ENCODE measurements around the gene DPY19L3. TPM values are rescaled to one million over a fixed set of nuclear protein-coding genes. Genes with fewer than 3 reads are reported as not detected.

DPY19L3 gene
- polyA plus RNA-seq, 1 donor = 36.8 TPM

DNA sequence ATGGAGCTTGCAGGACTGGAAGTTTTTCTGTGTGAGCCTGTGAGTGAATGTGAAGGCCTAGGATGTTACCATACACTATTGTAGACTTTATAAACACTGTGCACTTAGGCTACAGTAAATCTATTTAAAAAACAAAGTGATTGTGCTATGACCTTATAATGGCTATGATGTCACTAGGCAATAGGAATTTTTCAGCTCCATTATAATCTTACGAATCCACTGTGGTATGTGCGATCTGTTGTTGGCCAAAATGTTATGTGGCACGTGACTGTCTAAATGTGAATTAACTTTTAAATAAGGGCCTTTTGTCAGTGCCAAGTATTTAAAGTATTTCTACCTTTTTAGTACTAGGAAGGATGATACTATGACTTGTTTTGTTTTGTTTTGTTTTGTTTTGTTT lies 54.9 kb downstream of the DPY19L3 start:
- no peaks in the 10 kb centered on the region for H3K4me1 ChIP-seq (ENCODE audit: control insufficient read depth, insufficient read depth, low read length)
- no peak overlapping the region for H3K27ac ChIP-seq (ENCODE audit: low read length)
- H3K27me3 ChIP-seq (ENCODE audit: control insufficient read depth, insufficient read depth, low read length) = no peaks in the 10 kb centered on the region
- no peak overlapping the region for H3K4me3 ChIP-seq (ENCODE audit: low read length)
- DNase-seq = no peak
- peaks cover 33% of the 10 kb centered on the region for H3K36me3 ChIP-seq (ENCODE audit: control insufficient read depth, insufficient read depth, low read length)
- no peaks in the 10 kb centered on the region for H3K9me3 ChIP-seq (ENCODE audit: control insufficient read depth, low read depth, low read length)
- no CpG with 5 or more reads among the region's 3 CpGs for WGBS (ENCODE audit: insufficient coverage, low lambda C conversion rate)

DNA sequence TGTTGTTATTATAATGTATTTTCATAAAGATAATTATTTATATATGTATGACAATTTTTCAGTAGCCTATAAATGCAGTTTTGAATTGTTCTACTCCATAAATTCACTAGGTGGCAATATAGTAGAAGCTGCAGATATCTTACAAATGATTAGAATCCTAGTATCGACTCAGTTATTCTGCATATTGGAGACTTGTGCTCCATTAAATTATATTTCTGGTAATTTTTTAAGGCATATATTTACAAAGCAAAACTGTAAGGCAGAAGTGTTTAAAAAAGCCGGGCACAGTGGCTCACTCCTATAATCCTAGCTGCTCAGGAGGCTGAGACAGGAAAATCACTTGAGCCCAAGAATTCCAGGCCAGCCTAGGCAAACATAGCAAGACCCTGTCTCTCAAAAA lies 58.7 kb downstream of the DPY19L3 start:
- no peak for DNase-seq

DNA sequence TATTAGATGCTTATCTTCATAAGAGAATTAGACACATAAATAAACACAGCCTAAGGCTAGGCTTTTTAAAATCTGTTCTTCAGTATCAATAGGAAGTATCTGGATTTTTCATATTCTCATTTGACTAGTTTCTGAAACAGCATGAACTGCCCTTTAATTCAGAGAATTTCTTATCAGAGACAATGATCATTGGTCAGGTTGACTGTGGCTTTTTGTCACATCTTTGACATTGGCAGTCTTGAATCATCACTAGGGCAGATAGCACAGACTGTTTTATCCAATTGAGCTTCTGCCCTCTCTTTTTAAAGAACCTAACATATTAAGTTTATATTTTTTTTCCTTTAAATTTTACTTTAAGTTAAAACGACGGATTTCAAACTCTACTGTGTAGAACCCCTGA lies 59.6 kb downstream of the DPY19L3 start:
- Histone ChIP-seq H3K4me1 (ENCODE audit: control insufficient read depth, insufficient read depth, low read length) (no peaks in the 10 kb centered on the region), H3K27ac (ENCODE audit: low read length) (no peak overlapping the region), H3K9me3 (ENCODE audit: control insufficient read depth, low read depth, low read length) (no peaks in the 10 kb centered on the region), H3K4me3 (ENCODE audit: low read length) (no peak overlapping the region), H3K27me3 (ENCODE audit: control insufficient read depth, insufficient read depth, low read length) (no peaks in the 10 kb centered on the region), H3K36me3 (ENCODE audit: control insufficient read depth, insufficient read depth, low read length) (peaks cover 30% of the 10 kb centered on the region)
- DNase-seq = no peak
- no CpG with 5 or more reads among the region's 2 CpGs for WGBS (ENCODE audit: insufficient coverage, low lambda C conversion rate)

More for the DNA sequence above, 58.7 kb downstream of the DPY19L3 start:
- Histone ChIP-seq H3K27ac (ENCODE audit: low read length) (no peak overlapping the region), H3K36me3 (ENCODE audit: control insufficient read depth, insufficient read depth, low read length) (peaks cover 24% of the 10 kb centered on the region), H3K9me3 (ENCODE audit: control insufficient read depth, low read depth, low read length) (no peaks in the 10 kb centered on the region), H3K4me3 (ENCODE audit: low read length) (no peak overlapping the region), H3K27me3 (ENCODE audit: control insufficient read depth, insufficient read depth, low read length) (no peaks in the 10 kb centered on the region), H3K4me1 (ENCODE audit: control insufficient read depth, insufficient read depth, low read length) (no peaks in the 10 kb centered on the region)
- no CpG with 5 or more reads among the region's 2 CpGs for WGBS (ENCODE audit: insufficient coverage, low lambda C conversion rate)

DNA sequence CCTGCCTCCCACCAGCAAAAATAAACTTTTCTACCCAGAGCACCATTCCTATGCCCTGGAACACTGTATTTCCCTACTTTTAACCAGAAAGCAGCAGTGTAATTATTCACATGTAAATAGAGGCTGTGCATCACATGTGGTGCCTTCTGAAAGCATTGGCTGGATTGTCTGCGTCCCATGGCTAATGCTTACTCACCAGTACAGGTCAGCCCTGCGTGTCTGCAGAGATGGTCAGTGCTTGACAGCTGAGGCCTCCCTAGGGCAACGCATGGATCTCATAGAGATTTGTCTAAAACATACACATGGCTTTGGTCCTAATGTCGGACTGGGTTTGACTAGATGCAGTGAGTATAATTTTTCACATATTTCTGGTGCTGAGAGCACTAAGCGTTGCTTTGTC lies 64.2 kb downstream of the DPY19L3 start:
- Histone ChIP-seq H3K27me3 (ENCODE audit: control insufficient read depth, insufficient read depth, low read length) (no peaks in the 10 kb centered on the region), H3K27ac (ENCODE audit: low read length) (no peak overlapping the region), H3K36me3 (ENCODE audit: control insufficient read depth, insufficient read depth, low read length) (peaks cover 37% of the 10 kb centered on the region), H3K9me3 (ENCODE audit: control insufficient read depth, low read depth, low read length) (no peaks in the 10 kb centered on the region), H3K4me3 (ENCODE audit: low read length) (no peak overlapping the region), H3K4me1 (ENCODE audit: control insufficient read depth, insufficient read depth, low read length) (no peaks in the 10 kb centered on the region)
- no CpG with 5 or more reads among the region's 5 CpGs for WGBS (ENCODE audit: insufficient coverage, low lambda C conversion rate)
- no peak for DNase-seq

DNA sequence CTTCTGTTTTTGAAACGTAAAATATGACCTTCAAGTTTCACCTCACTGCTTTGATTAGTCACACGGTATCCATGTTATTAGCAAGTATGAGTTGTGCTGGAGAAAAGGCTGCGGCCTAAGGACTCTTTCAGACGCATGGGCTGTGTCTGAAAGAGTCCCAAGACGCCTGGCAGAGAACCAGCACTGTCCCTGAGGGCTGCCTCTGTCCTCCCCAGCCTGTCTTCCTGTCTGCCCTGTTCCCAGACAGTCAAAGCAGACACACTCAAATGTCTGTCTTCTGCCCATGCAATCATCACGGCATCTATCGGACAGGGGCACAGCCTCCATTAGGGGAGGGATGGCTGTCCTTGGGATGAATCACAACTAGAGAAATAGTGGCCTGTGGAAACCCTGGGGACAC lies 65.5 kb downstream of the DPY19L3 start:
- H3K36me3 ChIP-seq (ENCODE audit: control insufficient read depth, insufficient read depth, low read length) = peaks cover 43% of the 10 kb centered on the region
- H3K27me3 ChIP-seq (ENCODE audit: control insufficient read depth, insufficient read depth, low read length) = no peaks in the 10 kb centered on the region
- no peaks in the 10 kb centered on the region for H3K9me3 ChIP-seq (ENCODE audit: control insufficient read depth, low read depth, low read length)
- H3K4me3 ChIP-seq (ENCODE audit: low read length) = no peak overlapping the region
- DNase-seq = no peak
- no peak overlapping the region for H3K27ac ChIP-seq (ENCODE audit: low read length)
- H3K4me1 ChIP-seq (ENCODE audit: control insufficient read depth, insufficient read depth, low read length) = no peaks in the 10 kb centered on the region
- WGBS (ENCODE audit: insufficient coverage, low lambda C conversion rate) = no CpG with 5 or more reads among the region's 7 CpGs

DNA sequence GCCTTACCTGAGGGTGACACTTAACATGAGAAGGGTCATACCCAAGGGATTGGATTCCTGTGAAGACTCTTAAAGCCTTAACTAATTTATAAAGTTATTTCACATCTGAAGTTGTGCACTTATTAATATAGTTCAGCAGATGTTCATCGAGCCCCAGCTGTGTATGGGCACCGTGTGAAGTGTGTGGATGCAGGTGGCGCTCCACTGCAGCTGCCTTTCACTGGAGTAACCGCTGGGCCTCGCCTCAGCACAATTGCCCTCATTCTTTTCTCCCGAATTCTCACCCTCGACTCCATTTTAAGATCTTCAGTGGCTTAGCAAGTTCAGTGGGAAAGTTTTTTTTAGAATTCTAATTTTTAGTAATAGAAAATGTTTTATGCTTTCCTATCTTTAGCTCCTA lies 66.2 kb downstream of the DPY19L3 start:
- Histone ChIP-seq H3K4me3 (ENCODE audit: low read length) (no peak overlapping the region), H3K36me3 (ENCODE audit: control insufficient read depth, insufficient read depth, low read length) (peaks cover 36% of the 10 kb centered on the region), H3K4me1 (ENCODE audit: control insufficient read depth, insufficient read depth, low read length) (no peaks in the 10 kb centered on the region), H3K27me3 (ENCODE audit: control insufficient read depth, insufficient read depth, low read length) (no peaks in the 10 kb centered on the region), H3K27ac (ENCODE audit: low read length) (no peak overlapping the region), H3K9me3 (ENCODE audit: control insufficient read depth, low read depth, low read length) (no peaks in the 10 kb centered on the region)
- WGBS (ENCODE audit: insufficient coverage, low lambda C conversion rate) = 81% methylated on average over 3 of the region's 7 CpGs
- no peak for DNase-seq

DNA sequence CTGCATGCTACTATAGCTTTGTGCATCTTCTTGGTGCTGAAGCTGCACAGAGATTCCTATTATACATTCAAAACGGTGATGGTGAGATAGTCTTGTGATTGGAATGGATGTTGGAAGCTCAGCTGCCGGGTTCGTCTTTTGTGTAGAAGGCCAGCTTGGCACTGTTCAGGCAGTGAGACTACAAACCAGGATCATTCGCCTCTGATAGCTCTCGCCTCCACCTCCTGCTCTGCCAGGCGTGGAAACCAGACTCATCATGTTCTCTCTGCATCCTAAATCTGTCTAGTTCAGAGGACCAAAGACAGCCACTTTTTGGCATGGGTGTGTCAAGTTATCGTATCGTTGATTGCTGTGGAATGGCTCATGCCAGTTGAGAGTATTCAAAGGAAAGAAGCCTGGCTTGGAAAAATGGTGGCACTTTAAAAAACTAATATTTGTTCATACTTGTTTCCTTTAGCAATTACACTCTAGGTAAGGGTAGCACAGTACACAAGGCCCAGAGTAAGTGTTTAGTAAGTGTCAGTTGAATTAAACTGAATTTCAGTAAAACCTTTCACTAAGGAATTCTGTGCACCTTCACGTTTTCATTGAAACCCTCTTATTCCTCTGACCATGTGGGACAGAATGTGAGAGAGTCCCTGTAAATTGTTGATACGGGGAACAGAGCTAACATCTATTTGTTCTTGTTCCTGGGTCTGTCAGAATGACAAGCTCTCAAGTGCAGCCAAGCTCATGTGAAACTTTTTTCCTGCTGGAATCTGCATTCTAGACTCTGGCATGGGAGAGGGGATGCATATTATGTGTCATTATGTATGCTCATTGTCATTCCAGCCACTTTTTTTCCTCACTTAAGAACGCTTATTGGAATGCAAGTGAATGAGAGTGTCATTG lies 69.8 kb downstream of the DPY19L3 start:
- Histone ChIP-seq H3K4me3 (ENCODE audit: low read length) (no peak overlapping the region), H3K27me3 (ENCODE audit: control insufficient read depth, insufficient read depth, low read length) (no peaks in the 10 kb centered on the region), H3K27ac (ENCODE audit: low read length) (no peak overlapping the region), H3K9me3 (ENCODE audit: control insufficient read depth, low read depth, low read length) (no peaks in the 10 kb centered on the region), H3K4me1 (ENCODE audit: control insufficient read depth, insufficient read depth, low read length) (no peaks in the 10 kb centered on the region), H3K36me3 (ENCODE audit: control insufficient read depth, insufficient read depth, low read length) (peaks cover 49% of the 10 kb centered on the region)
- no peak for DNase-seq
- no CpG with 5 or more reads among the region's 11 CpGs for WGBS (ENCODE audit: insufficient coverage, low lambda C conversion rate)

DNA sequence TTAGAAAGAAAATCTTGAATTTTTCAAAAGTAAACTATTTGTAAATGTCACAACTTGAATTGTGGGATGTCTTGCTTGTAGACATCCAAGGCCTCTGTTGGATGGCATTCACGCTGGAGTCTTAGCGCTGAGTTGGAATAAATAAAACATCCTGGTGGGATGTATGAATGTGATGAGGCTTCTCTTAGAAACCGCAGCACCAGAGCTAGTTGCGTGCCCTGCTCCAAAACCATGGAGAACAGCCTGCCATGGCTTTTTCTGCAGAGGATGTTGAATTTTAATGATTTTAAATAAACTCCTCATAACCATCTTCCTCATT lies 70.4 kb downstream of the DPY19L3 start:
- Histone ChIP-seq H3K4me3 (ENCODE audit: low read length) (no peak overlapping the region), H3K36me3 (ENCODE audit: control insufficient read depth, insufficient read depth, low read length) (peaks cover 54% of the 10 kb centered on the region), H3K4me1 (ENCODE audit: control insufficient read depth, insufficient read depth, low read length) (no peaks in the 10 kb centered on the region), H3K27me3 (ENCODE audit: control insufficient read depth, insufficient read depth, low read length) (no peaks in the 10 kb centered on the region), H3K9me3 (ENCODE audit: control insufficient read depth, low read depth, low read length) (no peaks in the 10 kb centered on the region), H3K27ac (ENCODE audit: low read length) (no peak overlapping the region)
- WGBS (ENCODE audit: insufficient coverage, low lambda C conversion rate) = no CpG with 5 or more reads among the region's 4 CpGs
- no peak for DNase-seq

DNA sequence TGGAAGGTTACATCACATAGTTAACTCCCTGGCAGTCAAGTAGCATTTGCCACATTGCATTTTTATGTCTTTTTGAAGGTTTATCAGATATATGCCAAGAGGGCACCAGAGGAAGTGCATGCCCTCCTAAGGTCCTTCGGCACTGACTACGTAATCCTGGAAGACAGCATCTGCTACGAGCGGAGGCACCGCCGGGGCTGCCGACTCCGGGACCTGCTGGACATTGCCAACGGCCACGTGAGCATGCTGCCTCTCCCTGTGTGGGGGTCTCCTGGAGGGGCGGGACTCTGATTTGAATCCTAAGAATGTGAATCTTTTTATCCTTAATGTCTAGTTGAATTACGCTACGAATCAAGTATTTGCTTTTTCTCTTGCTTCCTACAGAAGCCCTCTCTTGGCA lies 74.8 kb downstream of the DPY19L3 start:
- H3K4me3 ChIP-seq (ENCODE audit: low read length) = no peak overlapping the region
- H3K4me1 ChIP-seq (ENCODE audit: control insufficient read depth, insufficient read depth, low read length) = no peaks in the 10 kb centered on the region
- no peaks in the 10 kb centered on the region for H3K27me3 ChIP-seq (ENCODE audit: control insufficient read depth, insufficient read depth, low read length)
- no peak overlapping the region for H3K27ac ChIP-seq (ENCODE audit: low read length)
- H3K36me3 ChIP-seq (ENCODE audit: control insufficient read depth, insufficient read depth, low read length) = peaks cover 69% of the 10 kb centered on the region
- no CpG with 5 or more reads among the region's 13 CpGs for WGBS (ENCODE audit: insufficient coverage, low lambda C conversion rate)
- peaks cover 2% of the 10 kb centered on the region for H3K9me3 ChIP-seq (ENCODE audit: control insufficient read depth, low read depth, low read length)
- DNase-seq = no peak

DNA sequence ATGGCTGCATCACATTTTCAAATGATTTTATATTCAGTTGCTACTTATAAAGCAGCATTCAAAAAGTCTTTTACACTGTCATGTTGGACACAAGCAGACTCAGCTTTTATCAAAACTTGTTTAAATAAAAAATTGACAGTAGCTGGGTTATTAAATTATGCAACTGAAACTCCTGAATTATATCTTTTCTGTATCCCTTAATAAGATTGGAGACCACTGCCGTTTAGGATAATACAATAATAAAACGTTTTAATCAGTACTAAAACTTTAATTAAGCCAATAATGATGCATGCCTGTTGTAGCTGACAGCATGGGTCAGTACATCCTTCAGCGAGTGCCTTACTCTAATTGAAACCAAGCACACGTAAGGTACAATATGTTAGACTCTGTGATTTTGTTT lies 78.0 kb downstream of the DPY19L3 start:
- no peaks in the 10 kb centered on the region for H3K27me3 ChIP-seq (ENCODE audit: control insufficient read depth, insufficient read depth, low read length)
- DNase-seq = no peak
- H3K36me3 ChIP-seq (ENCODE audit: control insufficient read depth, insufficient read depth, low read length) = peaks cover 73% of the 10 kb centered on the region
- peaks cover 2% of the 10 kb centered on the region for H3K9me3 ChIP-seq (ENCODE audit: control insufficient read depth, low read depth, low read length)
- no peaks in the 10 kb centered on the region for H3K4me1 ChIP-seq (ENCODE audit: control insufficient read depth, insufficient read depth, low read length)
- no peak overlapping the region for H3K27ac ChIP-seq (ENCODE audit: low read length)
- 100% methylated on average over 2 of the region's 4 CpGs for WGBS (ENCODE audit: insufficient coverage, low lambda C conversion rate)
- H3K4me3 ChIP-seq (ENCODE audit: low read length) = no peak overlapping the region

DNA sequence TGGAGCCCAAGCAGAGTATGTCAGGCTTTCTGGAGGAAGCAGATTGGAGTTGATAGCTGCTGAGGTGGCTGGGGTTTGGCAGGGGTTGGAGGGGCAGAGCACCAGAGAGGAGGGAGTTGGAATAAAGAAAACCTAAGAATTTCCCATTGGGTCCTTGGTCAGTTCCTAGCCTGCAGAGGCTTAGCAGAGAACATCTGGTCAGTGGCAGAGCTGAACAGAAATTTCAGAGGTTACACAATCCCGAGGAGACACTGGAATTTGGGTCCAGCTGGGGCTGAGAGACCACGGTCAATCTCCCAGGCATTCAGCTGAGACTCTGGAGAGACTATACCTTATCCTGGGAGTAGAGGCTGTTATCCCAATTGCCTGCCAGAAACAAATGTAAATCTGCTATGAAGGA lies 84.4 kb downstream of the DPY19L3 start:
- no CpG with 5 or more reads among the region's 2 CpGs for WGBS (ENCODE audit: insufficient coverage, low lambda C conversion rate)
- Histone ChIP-seq H3K36me3 (ENCODE audit: control insufficient read depth, insufficient read depth, low read length) (peaks cover 22% of the 10 kb centered on the region), H3K4me3 (ENCODE audit: low read length) (no peak overlapping the region), H3K27ac (ENCODE audit: low read length) (no peak overlapping the region), H3K9me3 (ENCODE audit: control insufficient read depth, low read depth, low read length) (peaks cover 2% of the 10 kb centered on the region), H3K4me1 (ENCODE audit: control insufficient read depth, insufficient read depth, low read length) (no peaks in the 10 kb centered on the region), H3K27me3 (ENCODE audit: control insufficient read depth, insufficient read depth, low read length) (no peaks in the 10 kb centered on the region)
- no peak for DNase-seq

Measured in large intestine (tissue), 3 donors.